ENCODE measurements around the gene CFD. TPM values are rescaled to one million over a fixed set of nuclear protein-coding genes. Genes with fewer than 3 reads are reported as not detected.
"Not testable (repeated sequence)": the region's sequence is repeated elsewhere in the genome, so short reads cannot be mapped to it uniquely, and the experiment has no call there.

The CFD gene
- total RNA-seq, 1 donor from 2014 or later = 2.8 TPM

- DNase-seq = no peak
These were observed 33.4 kb upstream of the CFD start for GRCh38 chr19:825897-826644.

- no peak for DNase-seq
These were observed 32.2 kb upstream of the CFD start for GRCh38 chr19:827314-827709.

DNA sequence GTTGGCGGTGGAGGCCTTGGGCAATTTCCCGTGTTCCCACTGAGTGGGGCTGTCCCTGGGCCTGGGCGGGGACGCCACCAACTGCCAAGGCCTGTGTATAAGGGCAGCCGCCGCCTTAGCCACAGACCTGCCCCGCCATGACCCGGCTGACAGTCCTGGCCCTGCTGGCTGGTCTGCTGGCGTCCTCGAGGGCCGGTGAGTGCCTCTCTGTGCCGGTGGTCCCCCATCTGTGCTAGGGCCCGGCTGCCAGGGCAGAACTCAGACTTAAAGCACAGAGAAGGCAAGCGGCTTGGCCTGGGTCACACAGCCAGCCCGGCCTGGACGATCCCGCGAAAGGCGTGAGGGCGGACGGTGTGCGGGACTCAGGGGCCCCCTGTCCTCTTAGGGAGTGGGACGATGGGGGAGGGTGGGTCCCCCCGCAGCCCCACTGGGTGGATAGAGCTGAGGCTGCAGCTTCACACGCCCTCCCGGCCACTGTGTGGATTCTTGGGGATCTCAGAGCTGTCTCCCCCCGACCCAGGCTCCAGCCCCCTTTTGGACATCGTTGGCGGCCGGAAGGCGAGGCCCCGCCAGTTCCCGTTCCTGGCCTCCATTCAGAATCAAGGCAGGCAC, 31.6 kb upstream of the CFD start, which contains the start of gene AZU1:
AZU1 (plus strand) TSS at position 128 of the 612 bp plus-strand sequence; CDS start at position 138, 10 bp downstream.
- no peak for DNase-seq

DNA sequence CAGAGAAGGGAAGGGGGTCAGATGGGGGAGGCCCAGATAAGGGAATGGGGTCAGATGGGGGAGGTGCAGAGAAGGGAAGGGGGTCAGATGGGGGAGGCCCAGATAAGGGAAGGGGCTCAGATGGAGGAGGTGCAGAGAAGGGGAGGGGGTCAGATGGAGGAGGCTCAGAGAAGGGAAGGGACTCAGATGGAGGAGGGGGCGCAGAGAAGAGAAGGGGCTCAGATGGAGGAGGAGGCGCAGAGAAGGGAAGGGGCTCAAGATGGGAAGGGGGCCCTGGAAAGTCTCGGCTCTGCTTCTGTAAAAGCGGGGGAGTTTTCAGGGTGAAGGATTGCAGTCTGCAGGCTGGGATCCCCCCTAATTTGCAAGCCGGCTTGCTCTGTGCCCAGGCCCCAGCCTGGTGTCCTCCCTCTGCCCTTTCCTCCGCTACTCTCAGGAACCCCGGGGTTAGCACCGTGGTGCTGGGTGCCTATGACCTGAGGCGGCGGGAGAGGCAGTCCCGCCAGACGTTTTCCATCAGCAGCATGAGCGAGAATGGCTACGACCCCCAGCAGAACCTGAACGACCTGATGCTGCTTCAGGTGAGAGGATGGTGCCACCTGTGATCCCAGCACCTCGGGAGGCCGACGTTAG, 30.2 kb upstream of the CFD start:
- no peak for DNase-seq

- no peak for DNase-seq
These were observed 27.8 kb upstream of the CFD start for GRCh38 chr19:831407-832369.

- DNase-seq = no peak
These were observed 25.2 kb upstream of the CFD start for GRCh38 chr19:834216-834615.

DNA sequence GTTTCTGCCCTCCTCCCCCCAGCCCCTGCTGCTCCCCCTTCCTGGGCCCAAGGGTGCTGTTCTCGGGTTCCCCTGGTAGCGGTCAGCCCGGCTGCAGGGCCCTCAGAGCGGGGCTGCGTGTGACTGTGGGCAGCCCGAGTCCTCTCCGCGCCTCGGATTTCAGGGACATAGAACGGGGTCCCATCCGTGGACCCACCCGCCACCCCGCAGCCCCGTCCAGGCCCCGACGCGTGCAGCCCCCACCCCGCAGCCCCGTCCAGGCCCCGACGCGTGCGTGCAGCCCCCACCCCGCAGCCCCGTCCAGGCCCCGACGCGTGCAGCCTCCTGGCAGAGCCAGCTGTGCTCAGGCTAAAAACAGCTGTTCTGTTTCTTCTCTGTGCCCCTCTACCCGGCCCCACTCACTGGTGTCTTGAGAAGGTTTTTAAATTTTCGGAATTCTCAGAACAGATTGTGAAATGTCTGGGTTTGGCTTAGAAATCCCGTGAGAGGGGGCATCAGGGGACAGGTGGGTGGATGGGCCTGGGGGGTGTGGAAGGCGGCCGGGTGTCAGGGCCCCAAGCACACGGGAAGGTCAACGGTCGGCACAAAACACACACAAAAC, 24.2 kb upstream of the CFD start:
- no peak for DNase-seq

- no peak for DNase-seq
These were observed 18.8 kb upstream of the CFD start, which contains the start of gene PRTN3 for GRCh38 chr19:840519-841206. TSS of gene PRTN3 (plus strand) at chr19:840999. CDS start at chr19:841009, 10 bp downstream.

- not testable (repeated sequence) for DNase-seq
These were observed 16.7 kb upstream of the CFD start for GRCh38 chr19:842802-843179.

DNA sequence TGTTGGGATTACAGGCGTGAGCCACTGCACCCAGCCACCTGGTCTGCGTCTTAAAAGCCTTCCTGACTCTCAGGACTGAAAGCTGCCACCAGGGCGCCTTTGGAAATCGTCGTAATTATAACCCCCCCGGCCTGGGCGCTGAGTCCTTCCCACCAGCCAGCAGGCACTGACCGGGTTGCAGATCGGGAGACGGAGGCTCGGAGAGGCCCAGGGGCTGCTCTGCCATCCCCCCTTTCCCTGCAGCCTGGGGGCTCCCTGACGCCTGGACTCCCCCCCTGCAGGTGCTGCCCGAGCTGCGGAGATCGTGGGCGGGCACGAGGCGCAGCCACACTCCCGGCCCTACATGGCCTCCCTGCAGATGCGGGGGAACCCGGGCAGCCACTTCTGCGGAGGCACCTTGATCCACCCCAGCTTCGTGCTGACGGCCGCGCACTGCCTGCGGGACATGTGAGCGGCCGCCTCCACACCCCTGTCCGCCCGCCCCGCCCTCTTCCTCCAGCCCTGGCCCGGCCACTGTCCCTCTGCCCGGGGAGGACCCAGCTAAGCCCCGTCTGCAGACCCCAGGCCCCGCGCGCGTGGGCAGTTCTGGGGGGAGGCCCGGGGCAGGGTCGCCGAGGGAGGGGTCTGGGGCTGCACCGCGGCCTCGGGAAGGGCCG, 16.2 kb upstream of the CFD start:
- DNase-seq = no peak

DNA sequence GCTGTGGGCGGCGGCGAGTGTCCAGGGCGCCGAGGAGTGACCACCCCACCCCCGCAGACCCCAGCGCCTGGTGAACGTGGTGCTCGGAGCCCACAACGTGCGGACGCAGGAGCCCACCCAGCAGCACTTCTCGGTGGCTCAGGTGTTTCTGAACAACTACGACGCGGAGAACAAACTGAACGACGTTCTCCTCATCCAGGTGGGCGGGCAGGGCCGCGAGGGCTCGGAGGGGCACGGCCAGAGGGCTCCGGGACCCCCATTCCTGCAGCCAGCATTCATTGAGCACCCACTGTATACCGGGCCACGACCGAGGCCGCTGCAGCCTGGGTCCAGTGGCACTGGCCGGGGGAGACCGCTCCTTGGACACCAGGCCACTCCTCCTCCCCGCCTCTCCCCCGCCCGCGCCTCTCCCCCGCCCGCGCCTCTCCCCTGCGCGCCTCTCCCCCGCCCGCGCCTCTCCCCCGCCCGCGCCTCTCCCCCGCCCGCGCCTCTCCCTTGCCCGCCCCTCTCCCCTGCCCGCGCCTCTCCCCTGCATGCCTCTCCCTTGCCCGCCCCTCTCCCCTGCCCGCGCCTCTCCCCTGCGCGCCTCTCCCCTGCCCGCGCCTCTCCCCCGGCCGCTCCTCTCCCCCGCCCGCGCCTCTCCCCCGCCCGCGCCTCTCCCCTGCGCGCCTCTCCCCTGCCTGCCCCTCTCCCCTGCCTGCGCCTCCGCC, 15.5 kb upstream of the CFD start:
- DNase-seq = no peak

- DNase-seq = no peak
These were observed 14.9 kb upstream of the CFD start for GRCh38 chr19:844546-844971.

GRCh38 chr19:845707-846521, 13.6 kb upstream of the CFD start:
- no peak for DNase-seq

DNA sequence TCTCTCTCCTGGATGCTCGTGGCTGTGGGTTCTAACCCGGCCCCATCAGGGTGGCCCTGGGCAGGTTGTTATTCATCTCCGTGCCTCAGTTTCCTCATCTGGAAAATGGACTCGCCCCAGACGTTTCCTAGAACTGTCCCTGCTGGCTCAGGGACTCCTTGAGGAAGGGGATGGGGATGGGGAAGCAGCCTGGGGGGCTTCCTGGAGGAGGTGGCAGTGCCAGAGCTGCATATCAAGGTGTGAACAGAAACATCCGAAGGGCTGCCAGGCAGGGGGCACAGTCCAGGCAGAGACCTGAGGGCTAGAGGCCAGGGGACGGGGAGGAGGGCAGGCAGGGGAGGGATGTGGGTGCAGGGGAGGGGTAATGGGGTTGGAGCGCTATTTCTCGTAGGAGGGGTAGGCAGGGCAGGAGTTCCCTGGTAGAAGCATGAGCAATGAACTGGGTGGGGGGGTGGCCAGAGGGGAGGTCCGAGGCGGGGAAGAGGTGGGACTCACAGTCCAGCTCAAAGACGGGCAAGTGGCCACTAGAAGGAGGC, 11.0 kb upstream of the CFD start:
- DNase-seq = no peak

GRCh38 chr19:849195-849594, 10.3 kb upstream of the CFD start:
- DNase-seq = not testable (repeated sequence)

DNA sequence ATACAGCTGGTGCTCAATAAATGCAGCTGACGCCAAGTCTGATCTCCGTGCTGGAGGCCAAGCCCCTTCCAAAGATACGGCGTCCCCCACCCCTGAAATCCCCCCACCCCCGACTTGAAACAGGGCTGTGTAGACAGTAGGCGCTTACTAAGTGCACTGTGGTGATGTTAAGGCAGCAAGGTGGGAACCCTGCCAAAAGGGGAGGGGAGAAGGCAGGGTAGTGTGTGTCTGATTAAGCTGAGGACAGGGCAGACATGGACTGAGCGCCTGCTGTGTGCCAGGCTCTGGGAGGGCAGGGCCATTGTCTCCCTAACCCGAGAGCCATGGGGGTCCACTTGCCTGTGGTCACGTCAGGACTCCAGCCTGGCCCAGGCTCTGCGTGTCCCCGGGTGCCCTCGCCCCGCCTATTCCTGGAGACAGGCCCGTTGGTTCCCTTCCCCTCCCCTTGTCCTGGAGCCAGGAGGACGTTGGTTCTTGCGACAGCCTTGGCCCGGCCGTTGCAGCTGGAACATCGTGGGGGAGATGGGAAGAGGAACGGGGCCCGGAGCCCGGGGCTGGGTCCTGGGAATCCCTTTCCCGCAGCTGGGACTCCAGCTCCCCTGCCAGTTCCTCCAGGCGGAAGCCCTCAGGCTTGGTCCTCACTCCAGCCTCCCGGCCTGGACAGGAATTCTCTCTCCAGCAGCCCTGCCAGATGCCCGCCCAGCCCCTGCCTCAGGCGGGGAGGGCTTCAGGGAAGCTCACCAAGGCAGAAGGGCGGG, 9.1 kb upstream of the CFD start:
- DNase-seq = no peak

DNA sequence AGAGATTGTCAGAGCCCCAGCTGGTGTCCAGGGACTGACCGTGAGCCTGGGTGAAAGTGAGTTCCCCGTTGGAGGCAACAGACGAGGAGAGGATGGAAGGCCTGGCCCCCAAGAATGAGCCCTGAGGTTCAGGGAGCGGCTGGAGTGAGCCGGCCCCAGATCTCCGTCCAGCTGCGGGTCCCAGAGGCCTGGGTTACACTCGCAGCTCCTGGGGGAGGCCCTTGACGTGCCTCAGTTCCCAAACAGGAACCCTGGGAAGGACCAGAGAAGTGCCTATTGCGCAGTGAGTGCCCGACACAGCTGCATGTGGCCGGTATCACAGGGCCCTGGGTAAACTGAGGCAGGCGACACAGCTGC, 8.5 kb upstream of the CFD start:
- DNase-seq = no peak

All from occipital lobe (tissue), 2 donors.